NCI-H2196 treated with DMSO at 0.1 percent for 48 hours (cell line): ENCODE results near the gene IFI27L1.

Source experiments
- DNase-seq: peaks from one replicate; lab custom pipeline; 2025; ENCODE audit not compliant: unreplicated experiment; lab: John Stamatoyannopoulos, UW

The IFI27L1 gene

DNA sequence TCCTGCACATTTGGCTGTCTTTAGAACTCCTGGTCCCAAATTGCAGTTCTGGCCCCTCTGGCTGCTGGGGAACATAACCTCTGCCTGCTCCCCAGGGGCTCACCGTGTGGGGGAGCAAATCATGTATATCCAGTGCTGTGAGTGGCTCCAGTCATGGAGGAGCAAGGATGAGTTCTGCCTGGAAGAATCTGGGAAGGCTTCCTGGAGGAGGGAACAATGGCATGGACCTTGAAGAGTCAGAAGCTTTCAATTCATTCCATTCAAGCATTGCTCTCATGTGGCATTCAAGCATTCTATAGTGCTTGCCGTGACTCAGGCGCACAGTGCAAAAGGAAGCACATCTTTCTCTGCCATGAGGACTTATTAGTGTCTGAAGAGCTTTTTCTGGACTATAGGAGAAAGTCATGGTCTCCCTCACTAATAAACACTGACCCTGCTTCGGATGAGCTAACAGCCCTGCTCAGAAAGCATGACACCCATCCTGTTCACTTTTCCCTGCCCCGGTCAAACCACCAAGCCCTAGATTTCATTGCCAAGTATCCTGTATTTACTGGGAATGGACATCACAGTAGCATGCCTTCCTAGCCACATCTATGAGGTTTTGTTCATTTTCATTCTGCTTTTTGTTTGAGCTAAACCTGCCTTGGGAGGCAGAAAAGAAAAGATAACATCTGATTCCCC lies 32.9 kb downstream of the IFI27L1 start:
- DNase-seq, result no peak

DNA sequence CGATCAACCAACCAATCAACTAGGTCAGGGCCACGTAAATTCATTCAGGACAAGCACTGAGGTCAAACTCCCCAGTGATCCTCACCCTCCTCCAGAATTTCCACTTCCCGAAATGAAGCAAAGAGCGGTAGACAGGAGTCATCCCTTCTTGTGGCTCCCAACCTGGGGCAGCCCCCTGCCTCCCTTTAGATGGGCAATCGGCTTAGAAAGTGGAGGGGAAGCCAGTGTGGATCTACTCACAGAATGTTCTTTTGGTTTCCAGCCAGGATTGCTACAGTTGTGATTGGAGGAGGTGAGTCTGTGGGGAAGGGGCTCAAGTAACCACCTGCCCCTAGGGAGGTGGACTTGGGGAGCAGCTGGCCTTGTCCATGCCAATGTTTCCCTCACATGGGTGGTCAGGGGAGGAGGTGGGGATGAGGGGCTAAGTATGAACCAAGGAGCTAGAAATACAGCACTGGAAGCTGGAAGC lies 33.5 kb downstream of the IFI27L1 start:
- no peak for DNase-seq

DNA sequence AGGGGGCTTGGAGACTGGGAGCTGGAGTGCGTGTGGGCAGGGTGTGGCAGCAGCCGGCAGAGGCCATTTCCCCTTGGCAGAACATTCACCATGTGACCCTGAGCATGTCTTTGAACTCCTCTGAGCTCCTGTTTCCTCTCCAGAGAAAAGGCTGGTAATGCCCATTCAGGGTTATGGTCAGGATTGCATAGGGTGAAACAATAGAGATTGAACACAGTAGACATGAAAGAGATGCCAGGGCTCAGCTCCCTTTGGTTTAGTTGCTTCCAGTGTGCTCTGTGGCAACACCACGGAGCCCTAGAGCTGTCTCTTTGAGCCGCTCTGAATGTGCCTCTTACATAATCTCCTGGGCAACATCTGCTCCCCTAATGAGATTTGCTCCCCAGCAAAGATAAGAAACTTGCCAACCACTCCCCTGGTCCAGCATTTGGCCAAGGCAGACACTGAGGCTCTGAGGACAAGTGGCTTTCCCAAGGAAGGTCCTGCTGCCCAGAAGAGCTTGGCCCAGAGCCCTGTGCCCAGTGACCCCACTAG lies 34.0 kb downstream of the IFI27L1 start:
- DNase-seq, result no peak

DNA sequence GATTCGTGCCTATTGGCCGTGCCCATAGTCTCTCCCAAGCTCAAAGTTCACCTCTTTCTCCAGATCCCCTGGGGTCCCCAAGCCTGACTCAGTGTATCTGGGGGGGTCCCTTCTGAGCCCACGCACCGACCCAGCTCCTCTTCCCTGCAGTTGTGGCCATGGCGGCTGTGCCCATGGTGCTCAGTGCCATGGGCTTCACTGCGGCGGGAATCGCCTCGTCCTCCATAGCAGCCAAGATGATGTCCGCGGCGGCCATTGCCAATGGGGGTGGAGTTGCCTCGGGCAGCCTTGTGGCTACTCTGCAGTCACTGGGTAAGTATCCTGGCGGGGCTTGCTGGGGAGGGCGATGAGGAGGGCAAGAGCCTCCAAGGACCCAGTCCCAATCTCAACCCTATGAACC lies 34.5 kb downstream of the IFI27L1 start:
- DNase-seq, result no peak

DNA sequence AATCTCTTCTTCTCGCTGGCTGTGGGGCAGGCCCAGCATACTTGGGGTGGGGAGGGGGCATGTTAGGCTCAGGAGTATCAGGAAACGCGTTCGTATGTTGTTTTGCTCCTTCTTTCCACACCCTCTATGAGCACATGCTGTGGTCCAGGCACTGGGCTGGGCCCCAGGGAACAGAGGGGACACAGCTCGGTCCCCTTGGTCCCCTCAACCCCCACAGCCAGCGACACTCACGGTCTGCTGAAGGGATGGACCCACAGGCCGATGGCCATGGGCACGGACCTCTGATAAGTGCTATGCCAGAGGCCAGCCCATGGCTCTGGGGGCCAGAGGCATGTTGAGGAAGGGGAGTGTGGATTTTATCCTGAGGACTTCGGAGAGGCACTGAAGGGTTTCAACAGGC lies 35.6 kb downstream of the IFI27L1 start:
- no peak for DNase-seq

DNA sequence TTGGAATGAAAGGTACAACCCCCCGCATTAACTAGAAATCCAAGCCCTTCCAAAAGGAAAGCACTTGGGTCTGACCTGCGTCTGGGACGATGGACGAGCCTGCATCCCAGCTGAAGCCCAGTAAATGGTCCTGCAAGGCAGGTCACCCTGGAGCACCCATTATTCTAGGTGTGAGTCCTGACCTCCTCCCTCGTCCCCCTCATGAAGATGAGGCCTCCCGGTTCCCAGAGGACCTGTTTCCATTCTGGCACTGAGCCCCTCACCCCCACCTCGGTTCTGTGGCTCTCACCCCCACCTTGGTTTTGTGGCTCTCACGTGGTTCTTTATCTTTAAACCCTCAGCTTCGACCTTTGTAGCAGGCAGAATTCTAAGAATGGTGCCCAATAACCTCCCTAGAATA lies 36.7 kb downstream of the IFI27L1 start:
- no peak for DNase-seq

DNA sequence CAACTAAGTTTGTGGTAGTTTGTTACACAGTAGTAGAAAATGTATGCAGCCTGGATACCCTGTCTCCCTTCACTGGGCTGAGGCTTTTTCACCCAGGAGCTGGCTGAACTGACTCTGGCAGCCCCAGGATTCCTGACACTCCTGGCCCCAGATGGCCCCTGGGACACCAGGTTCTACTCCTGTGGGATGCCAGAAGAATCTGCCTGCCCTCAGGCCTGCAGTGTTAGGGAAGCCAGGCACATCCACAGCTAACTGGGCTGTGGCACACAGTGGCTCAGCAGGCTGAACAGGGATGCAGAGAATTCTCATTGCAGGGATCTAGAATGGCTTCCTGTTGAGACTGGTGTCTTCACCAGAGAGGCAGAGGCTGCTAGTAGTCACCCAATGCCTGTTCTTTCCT lies 38.0 kb downstream of the IFI27L1 start:
- DNase-seq, result no peak

DNA sequence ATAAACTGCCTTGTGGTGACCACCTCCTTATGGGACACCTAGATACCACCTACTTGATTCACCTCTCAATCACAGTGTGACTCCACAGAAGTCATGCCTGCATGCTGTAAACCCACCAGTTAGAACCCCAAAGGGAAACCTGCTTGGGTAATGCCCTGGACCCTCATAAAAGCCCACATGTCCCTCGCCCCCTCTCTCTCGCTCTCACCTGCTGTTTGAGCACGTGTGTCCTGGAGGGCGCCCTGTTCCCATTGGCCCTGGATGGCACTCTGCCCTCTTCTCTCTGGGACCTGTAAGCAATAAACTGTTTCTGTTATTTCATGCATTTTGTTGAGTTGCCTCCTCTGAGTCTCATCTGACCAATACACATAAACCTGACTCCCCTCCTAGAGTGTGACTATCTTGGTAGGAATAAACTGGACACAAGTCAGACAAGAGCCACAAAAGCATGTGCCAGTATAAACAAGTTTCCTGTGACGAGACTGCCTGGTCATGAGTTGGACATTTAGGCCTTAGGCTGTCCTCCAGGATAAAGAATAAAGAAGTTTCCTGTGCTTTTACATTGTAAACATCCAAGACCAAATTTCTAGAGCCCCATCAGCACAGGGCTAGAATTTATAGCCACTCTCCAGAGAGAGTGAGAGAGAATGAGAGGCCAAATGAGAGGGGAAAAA lies 39.7 kb downstream of the IFI27L1 start:
- no peak for DNase-seq

DNA sequence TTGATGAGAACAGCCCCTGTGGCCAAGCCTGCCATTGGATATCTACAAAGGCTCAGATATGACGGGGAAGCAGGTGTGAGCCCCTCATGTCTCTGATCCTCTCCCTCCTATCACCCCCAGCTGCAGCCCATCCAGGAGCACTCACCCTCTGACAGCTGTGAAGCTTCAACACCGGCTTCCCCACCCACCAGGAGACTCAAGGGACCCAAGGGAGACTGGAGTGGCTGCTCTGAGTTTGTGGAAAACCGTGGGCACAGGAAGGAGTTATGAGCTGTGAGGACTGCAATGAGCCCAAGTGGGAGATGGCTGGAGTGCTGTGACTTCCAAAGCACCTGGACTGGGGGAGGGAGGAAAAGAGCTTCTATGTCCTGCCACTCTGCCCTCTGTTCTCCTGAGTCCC lies 40.4 kb downstream of the IFI27L1 start:
- DNase-seq, result no peak

DNA sequence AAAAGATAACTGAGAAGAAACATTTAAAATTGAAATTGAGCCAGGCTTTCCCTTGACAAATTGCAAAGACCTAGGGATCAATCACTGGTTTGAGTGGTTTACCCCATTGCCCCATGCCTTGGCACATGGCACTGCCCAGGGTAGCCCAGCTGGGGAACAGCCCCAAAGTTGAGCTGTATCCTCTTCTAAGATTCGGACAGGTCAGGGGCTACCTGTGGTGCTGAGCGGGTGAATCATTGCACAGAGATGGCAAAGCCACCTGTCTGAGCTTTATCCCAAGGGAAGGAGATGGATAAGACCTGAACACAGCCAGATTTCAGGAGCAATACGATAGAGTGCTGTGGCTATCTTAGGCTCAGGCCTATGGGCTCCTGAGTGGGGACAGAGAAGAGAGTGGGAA lies 41.3 kb downstream of the IFI27L1 start:
- DNase-seq, result no peak

DNA sequence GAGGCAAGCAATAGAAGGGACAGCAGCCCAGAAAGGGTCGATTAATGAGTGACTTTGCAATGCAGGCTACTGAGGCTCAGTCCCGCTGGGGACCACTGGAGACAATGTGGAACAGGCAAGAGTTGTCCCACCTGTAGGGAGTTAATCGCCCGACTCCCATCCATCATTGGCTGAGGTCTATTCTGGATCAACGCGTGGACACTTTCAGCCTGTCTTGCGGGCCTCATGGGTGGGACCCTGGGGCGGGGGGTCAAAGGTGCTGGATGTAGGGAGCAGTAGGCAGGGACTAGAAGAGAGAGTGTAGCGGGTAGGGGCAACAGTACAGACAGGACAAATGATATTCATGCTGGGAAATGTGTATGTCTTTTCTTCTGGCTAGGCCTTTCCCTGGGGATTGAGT lies 42.2 kb downstream of the IFI27L1 start:
- DNase-seq, result no peak

DNA sequence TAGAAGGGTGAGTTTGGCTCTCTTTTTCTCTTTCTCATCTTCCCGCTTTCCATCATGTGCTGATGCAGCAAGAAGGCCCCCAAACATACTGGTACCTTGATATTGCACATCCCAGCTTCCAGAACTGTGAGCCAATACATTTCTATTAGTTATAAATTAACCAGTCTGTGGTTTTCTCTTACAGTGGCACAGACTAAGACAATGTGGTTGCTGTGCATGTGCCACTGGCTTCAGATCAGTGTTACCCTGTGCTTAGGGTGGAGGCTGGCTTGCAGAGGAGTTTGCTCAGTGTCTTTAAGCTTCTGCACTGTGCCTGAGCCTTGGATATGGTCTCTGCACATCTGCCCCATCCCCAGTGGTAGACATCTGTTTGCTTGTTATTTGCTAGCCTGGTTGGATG lies 42.8 kb downstream of the IFI27L1 start:
- no peak for DNase-seq

DNA sequence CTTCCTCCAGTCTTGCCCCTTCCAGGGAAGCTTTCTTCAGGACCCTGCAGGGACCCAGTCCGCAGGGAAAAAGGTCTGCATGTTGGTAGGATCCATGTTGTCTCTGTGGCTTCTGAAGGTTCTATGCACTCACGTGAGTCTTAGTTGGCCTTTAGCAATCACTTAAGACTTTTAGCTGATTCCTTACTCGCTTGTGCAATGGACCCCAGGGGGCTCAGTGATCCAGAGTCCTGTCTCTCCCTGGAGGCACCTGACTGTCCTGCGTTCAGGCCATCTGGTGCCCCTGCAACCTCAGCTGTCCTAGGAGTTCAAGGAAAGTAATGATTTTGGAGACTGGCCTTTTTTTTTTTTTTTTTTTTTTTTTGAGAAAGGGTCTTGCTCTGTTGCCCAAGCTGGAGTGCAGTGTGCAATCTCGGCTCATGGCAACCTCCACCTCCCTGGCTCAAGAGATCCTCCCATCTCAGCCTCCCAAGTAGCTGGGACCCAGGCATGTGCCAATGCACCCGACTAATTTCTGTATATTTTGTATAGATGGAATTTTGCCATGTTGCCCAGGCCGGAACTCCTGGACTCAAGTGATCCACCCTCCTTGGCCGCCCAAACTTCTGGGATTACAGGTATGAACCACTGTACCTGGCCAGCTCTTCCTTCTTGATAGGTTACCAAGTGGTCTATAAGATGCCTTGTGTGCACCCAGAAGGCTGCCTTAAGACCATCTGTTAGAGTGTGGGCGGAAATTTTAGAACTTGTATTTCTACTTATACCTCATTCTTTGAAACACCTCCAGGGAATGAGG lies 43.7 kb downstream of the IFI27L1 start:
- DNase-seq, result no peak

DNA sequence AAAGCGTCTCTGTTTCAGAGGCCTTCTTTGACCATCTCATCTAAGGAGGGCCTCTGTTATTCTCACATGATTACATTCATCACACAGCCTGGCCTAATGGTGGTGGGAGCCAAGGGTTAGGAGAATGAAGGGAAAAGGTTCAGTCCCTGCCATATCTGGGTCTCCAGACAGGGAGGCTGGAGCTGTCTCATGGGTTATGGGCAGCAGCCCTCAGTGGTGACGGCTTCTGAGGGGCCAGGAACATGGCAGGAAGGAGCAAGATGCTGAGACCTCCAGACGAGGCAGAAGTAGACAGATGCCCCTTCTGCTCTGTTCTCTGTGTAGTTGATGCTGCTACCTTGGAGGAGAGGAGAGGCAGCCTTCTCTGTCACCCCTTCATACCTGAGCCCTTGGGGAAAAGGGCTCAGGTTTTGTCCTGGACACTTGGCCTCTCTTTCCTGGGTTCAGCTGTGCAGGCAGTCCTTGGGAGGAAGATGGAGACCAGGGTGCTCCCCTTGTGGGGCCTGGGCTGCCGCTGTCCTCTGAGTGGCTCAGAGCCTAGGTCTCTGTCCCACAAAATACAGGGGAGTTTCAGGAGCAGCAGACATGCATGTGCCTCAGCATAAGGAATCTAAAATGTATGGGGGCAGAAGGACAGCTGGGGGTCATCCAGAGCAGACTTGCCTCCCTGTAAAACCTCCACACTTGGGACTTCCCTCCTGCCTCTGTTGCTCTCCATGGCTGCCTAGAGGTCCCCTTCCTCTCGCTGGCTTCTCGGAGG lies 44.7 kb downstream of the IFI27L1 start:
- DNase-seq, result no peak

DNA sequence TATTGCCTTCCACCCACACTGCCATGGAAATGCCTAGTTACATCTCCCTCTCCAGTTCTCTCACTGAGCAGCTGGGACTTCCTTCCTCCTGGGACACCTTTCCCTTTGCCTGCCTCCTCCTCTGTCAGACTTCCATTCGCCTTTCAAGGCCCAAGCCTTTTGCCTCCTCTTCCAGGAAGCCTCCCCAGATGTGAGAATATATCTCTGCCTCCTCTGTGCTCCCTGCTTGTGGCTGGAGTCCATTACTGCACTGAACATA lies 45.2 kb downstream of the IFI27L1 start:
- DNase-seq, result no peak

DNA sequence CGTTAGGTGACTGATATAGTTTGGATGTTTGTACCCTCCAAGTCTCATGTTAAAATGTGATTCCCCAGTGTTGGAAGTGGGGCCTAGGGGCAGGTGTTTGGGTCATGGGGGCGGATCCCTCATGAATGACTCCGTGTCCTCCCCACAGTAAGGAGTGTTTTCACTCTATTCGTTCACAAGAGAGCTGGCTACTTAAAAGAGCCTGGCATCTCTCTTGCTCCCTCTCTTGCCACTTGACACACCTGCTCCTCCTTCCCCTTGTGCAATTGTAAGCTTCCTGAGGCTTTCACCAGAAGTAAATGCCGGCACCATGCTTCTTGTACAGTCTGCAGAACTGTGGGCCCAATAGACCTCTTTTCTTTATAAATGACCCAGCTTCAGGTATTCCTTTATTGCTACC lies 45.7 kb downstream of the IFI27L1 start:
- DNase-seq, result no peak

DNA sequence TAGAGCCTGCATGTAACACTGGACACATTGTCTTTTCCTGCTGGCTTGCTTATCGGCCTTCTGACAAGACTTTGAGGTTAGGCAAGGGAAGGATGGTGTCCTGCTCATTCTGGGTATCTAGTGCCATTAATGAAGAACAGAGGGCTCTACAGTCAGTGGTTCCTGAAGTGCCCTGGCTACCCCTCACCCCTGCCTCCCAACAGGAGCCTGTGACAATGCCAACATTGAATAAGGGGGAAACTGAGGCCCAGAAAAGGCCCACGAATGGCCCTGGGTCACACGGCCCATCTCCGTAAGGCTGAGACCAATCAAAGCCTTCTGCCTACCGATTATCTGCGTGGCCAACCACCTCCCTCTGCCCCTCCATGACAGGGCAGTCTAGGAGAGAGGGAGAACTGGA lies 46.2 kb downstream of the IFI27L1 start:
- DNase-seq, result no peak

DNA sequence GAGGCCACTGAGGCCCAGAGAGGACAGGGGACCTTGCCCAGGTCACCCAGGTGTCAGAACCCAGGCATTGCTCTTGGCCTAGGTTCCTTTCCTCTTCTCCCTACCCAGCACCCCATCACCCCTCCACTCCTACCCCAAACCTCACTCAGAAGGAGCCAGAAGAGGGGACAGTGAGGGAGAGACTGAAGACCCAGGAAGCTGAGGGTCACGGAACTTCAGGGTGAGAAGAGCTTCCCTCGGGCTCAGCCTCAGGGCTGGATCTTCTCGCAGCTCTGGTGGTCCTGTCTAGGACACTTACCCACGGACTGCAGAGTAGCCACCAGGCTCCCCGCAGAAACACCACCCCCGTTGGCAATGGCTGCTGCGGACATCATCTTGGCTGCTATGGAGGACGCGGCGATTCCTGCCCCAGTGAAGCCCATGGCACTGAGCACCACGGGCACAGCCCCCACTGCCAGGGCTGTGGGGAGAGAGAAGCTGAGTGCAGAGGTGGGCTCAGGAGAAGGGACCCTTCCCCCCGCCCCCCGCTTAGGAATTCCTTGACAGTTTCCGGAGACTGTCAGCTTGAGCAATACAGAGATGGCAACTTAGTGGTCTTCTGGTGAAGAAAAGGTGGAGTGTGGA lies 47.2 kb downstream of the IFI27L1 start:
- DNase-seq, result no peak

DNA sequence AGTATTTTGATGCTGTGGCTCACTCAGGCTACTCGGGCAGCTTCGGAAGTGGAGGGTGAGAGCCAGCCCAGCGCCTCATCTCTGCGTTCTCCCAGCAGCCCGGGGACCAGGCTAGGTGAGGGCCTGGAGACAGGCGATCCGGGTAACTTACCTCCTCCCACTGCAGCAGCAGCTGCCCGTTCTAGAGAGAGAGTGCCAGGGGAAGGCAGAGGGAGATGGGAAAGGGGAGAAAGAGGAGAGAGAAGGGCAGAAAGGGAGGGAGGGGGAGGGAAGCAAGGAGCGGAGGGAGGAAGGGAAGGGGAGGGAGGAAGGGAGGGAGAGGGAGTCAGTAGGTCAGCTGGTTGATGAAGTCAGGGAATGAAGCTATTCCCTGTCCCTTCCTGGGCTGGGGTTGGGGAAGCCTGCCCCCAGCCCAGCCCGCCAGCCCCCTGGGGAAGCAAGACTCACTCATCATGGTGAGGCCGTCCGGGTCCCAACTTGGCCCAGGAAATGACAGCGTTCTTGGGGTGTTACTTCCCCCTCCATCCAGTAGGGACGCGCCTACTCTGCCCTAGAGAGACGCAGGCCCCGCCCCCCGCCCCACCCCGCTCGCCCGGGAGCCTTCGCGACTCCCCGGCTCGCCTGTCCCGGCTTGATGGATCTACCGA lies 48.1 kb downstream of the IFI27L1 start, which contains the start of gene IFI27L2:
Gene IFI27L2, minus strand, starts transcription at position 494 of the 647 bp plus-strand sequence. Its CDS starts 40 bp downstream, at position 454.
- DNase-seq, result no peak

DNA sequence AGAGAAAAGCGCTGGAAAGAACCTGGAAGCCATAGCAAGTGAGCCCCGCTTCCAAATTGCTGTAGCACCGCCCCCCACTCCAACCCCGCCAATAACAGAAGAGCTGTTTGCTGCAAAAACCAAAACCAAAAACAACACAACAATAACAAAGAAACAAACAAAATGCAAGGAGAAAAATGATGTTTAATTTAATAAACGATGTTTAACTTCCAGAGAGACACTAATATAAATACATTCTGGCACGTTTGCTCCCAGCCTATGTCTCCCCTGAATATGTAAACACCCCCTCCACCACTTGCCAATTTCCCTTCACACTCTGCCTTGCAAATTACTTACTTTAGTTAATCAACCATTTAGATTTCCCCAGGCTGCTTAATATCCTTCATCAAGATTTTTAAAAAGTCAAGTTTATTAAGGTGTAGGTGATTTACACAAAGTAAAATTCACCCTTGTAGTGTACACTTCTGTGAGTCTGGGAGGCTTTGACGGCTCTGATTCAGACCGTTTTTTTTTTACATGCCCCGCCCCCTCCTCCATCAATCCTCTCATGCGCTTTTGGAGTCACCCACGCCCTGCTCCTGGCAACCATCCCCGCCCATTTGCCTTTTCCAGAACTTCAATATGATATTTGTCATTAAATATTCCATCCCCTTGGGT lies 48.8 kb downstream of the IFI27L1 start:
- DNase-seq, result no peak
